IMR-90 (cell line): ENCODE results near the gene CEBPG. TPM values are rescaled to one million over a fixed set of nuclear protein-coding genes. Genes with fewer than 3 reads are reported as not detected.

ENCODE experiments used
- ATAC-seq: fragments of 200-7000 bp; cut with Tn5 transposase; 2 replicates; pipeline ENCODE4 v1.9.1; 2020; ENCODE audit warnings: low read depth, mild to moderate bottlenecking, moderate library complexity
- BruUV-seq: library from RNA; stranded (reverse); fragments of 400-500 nt; replicated peaks from 2 replicates; lab custom pipeline; 2021; lab: Mats Ljungman, UMichigan
- CTCF ChIA-PET: fragments of 300-600 bp; formaldehyde crosslinking; extraction: SDS; loops from one replicate; lab custom pipeline; 2021; ENCODE audit warnings: antibody characterized with exemption; lab: Yijun Ruan, JAX
- POLR2A ChIA-PET: fragments of 300-600 bp; sonication (Branson Sonifier 250); formaldehyde crosslinking; loops from one replicate; lab custom pipeline; 2022; ENCODE audit warnings: antibody characterized with exemption; ENCODE audit not compliant: unreplicated experiment; lab: Charles Lee
- DNase-seq: peaks from one replicate; pipeline ENCODE4 v3.0.0; 2013
- H2AFZ ChIP-seq: replicated peaks from 2 replicates; pipeline ENCODE3; 2013; ENCODE audit warnings: low read length, mild to moderate bottlenecking; ENCODE audit not compliant: poor library complexity
- H2AK5ac ChIP-seq: 2 replicates; pipeline ENCODE4 v1.6.1; 2013; ENCODE audit warnings: low read depth, low read length, inconsistent platforms
- H2AK9ac ChIP-seq: replicated peaks from 2 replicates; pipeline ENCODE3; 2013; ENCODE audit warnings: mild to moderate bottlenecking, low read depth, low read length, moderate library complexity; ENCODE audit not compliant: poor library complexity
- H2BK120ac ChIP-seq: 2 replicates; pipeline ENCODE4 v1.6.1; 2013; ENCODE audit warnings: low read depth, low read length, inconsistent platforms
- H2BK15ac ChIP-seq: 3 replicates; pipeline ENCODE4 v1.6.1; 2013; ENCODE audit warnings: low read depth, low read length, inconsistent platforms
- H2BK20ac ChIP-seq: 2 replicates; pipeline ENCODE4 v1.6.1; 2013; ENCODE audit warnings: low read depth, mild to moderate bottlenecking, inconsistent platforms, low read length, moderate library complexity
- H2BK5ac ChIP-seq: 2 replicates; pipeline ENCODE4 v1.6.1; 2013; ENCODE audit warnings: mild to moderate bottlenecking, low read depth, low read length, inconsistent platforms; ENCODE audit not compliant: poor library complexity, severe bottlenecking
- H3K14ac ChIP-seq: replicated peaks from 2 replicates; pipeline ENCODE4 v1.6.1; 2013; ENCODE audit warnings: low read depth, low read length, inconsistent platforms
- H3K18ac ChIP-seq: 2 replicates; pipeline ENCODE4 v1.6.1; 2013; ENCODE audit warnings: low read depth, low read length, control low read depth
- H3K23ac ChIP-seq: 2 replicates; pipeline ENCODE4 v1.6.1; 2013; ENCODE audit warnings: low read depth, low read length, inconsistent platforms
- H3K27ac ChIP-seq: 2 replicates; pipeline ENCODE4 v1.5.1; 2013; ENCODE audit warnings: mild to moderate bottlenecking, control low read depth, low read length; ENCODE audit not compliant: insufficient read depth
- H3K27me3 ChIP-seq: 2 replicates; pipeline ENCODE4 v1.6.1; 2013; ENCODE audit warnings: low read length; ENCODE audit not compliant: control insufficient read depth, insufficient read depth
- H3K36me3 ChIP-seq: 2 replicates; pipeline ENCODE4 v1.6.1; 2013; ENCODE audit warnings: low read length, mixed read lengths; ENCODE audit not compliant: control insufficient read depth, insufficient read depth
- H3K4ac ChIP-seq: 2 replicates; pipeline ENCODE4 v1.6.1; 2013; ENCODE audit warnings: low read depth, low read length, inconsistent platforms
- H3K4me1 ChIP-seq: 2 replicates; pipeline ENCODE4 v1.6.1; 2013; ENCODE audit warnings: low read length, mixed read lengths; ENCODE audit not compliant: control insufficient read depth, insufficient read depth
- H3K4me2 ChIP-seq: 2 replicates; pipeline ENCODE4 v1.6.1; 2013; ENCODE audit warnings: low read depth, mild to moderate bottlenecking, control low read depth, low read length, moderate library complexity
- H3K4me3 ChIP-seq: 2 replicates; pipeline ENCODE4 v1.5.1; 2013; ENCODE audit warnings: low read depth, mild to moderate bottlenecking, control low read depth, low read length, moderate library complexity; ENCODE audit not compliant: insufficient read depth
- H3K56ac ChIP-seq: 2 replicates; pipeline ENCODE4 v1.6.1; 2013; ENCODE audit warnings: low read length, inconsistent platforms; ENCODE audit not compliant: insufficient read depth; ENCODE audit errors: extremely low read depth
- H3K79me1 ChIP-seq, 2 experiments: 2 replicates each; pipeline ENCODE4 v1.6.1; 2013; ENCODE audit warnings: low read length in 2 of 2, inconsistent platforms in 1 of 2, low read depth in 1 of 2
- H3K9ac ChIP-seq: 2 replicates; pipeline ENCODE4 v1.6.1; 2013; ENCODE audit warnings: low read depth, low read length, control low read depth
- H3K9me1 ChIP-seq: 2 replicates; pipeline ENCODE4 v1.6.1; 2013; ENCODE audit warnings: low read length, inconsistent platforms; ENCODE audit not compliant: insufficient read depth
- H3K9me3 ChIP-seq: 2 replicates; pipeline ENCODE4 v1.6.1; 2013; ENCODE audit warnings: low read length; ENCODE audit not compliant: control insufficient read depth, insufficient read depth
- H4K20me1 ChIP-seq: 2 replicates; pipeline ENCODE4 v1.6.1; 2013; ENCODE audit warnings: low read length, inconsistent platforms; ENCODE audit not compliant: insufficient read depth
- H4K5ac ChIP-seq: 2 replicates; pipeline ENCODE4 v1.6.1; 2013; ENCODE audit warnings: mild to moderate bottlenecking, low read depth, low read length, control low read depth
- H4K8ac ChIP-seq, 2 experiments: 2 replicates each; pipeline ENCODE4 v1.6.1; 2013; ENCODE audit warnings: low read depth in 2 of 2, low read length in 2 of 2, control low read depth in 1 of 2, inconsistent platforms in 1 of 2
- H4K91ac ChIP-seq: 2 replicates; pipeline ENCODE4 v1.6.1; 2013; ENCODE audit warnings: low read depth, low read length, inconsistent platforms; ENCODE audit not compliant: insufficient read depth
- BHLHE40 ChIP-seq: fragments of 150-350 bp; IDR thresholded peaks from 2 replicates; pipeline ENCODE4 v1.6.1; 2016; ENCODE audit warnings: mild to moderate bottlenecking, low read depth, low read length
- CEBPB ChIP-seq: IDR thresholded peaks from 2 replicates; pipeline ENCODE4 v1.6.1; 2012; ENCODE audit warnings: low read depth, low read length, improper control_type of control experiment
- CHD1 ChIP-seq: IDR thresholded peaks from 2 replicates; pipeline ENCODE4 v1.6.1; 2012; ENCODE audit warnings: low read depth, low read length, improper control_type of control experiment
- FOS ChIP-seq: fragments of 150-350 bp; IDR thresholded peaks from 2 replicates; pipeline ENCODE4 v1.6.1; 2016; ENCODE audit warnings: low read depth, low read length
- MAFK ChIP-seq: IDR thresholded peaks from 2 replicates; pipeline ENCODE4 v1.6.1; 2012; ENCODE audit warnings: low read depth, low read length, improper control_type of control experiment
- MAZ ChIP-seq: IDR thresholded peaks from 2 replicates; pipeline ENCODE4 v1.6.1; 2012; ENCODE audit warnings: low read depth, mild to moderate bottlenecking, low read length, improper control_type of control experiment, moderate library complexity, borderline replicate concordance
- MXI1 ChIP-seq: IDR thresholded peaks from 2 replicates; pipeline ENCODE4 v1.6.1; 2012; ENCODE audit warnings: low read depth, mild to moderate bottlenecking, low read length, moderate library complexity, borderline replicate concordance
- NFE2L2 ChIP-seq: fragments of 150-350 bp; IDR thresholded peaks from 2 replicates; pipeline ENCODE4 v1.6.1; 2016; ENCODE audit warnings: low read depth, mild to moderate bottlenecking, low read length
- POLR2A ChIP-seq: IDR thresholded peaks from 2 replicates; pipeline ENCODE4 v1.6.1; 2012; ENCODE audit warnings: mild to moderate bottlenecking, low read depth, low read length
- RCOR1 ChIP-seq: IDR thresholded peaks from 2 replicates; pipeline ENCODE4 v1.6.1; 2012; ENCODE audit warnings: mild to moderate bottlenecking, low read length, improper control_type of control experiment; ENCODE audit not compliant: insufficient replicate concordance
- SMC3 ChIP-seq: fragments of 150-350 bp; IDR thresholded peaks from 2 replicates; pipeline ENCODE4 v1.6.1; 2016; ENCODE audit warnings: low read depth, mild to moderate bottlenecking, antibody characterized with exemption, low read length, moderate library complexity
- USF2 ChIP-seq: fragments of 150-350 bp; IDR thresholded peaks from 2 replicates; pipeline ENCODE4 v1.6.1; 2017; ENCODE audit warnings: mild to moderate bottlenecking, antibody characterized with exemption, low read length, low read depth
- WGBS, 2 experiments: methylation state at CpG; one replicate each; pipeline versions ENCODE4 v1.1.5 to v1.1.7; 2013; ENCODE audit warnings: missing lambda C conversion rate in 2 of 2; ENCODE audit not compliant: insufficient read length in 1 of 2; ENCODE audit errors: extremely low coverage in 2 of 2; 5-methylcytosine and 5-hydroxymethylcytosine counted together
- dilution Hi-C: fragments of 300-500 bp; cut with HindIII; formaldehyde crosslinking; loops from one replicate; pipeline ENCODE4 v1.14.3; 2018; ENCODE audit warnings: low sequenced_read_pairs; ENCODE audit not compliant: unreplicated experiment
- in situ Hi-C: fragments of 300-500 bp; cut with MboI; formaldehyde crosslinking; loops from 3 replicates; pipeline ENCODE4 v1.14.3; 2019; ENCODE audit warnings: low sequenced_read_pairs, inconsistent platforms, mixed read lengths
- intact Hi-C: fragments of 100-400 bp; cut with micrococcal nuclease; formaldehyde crosslinking; loops from 2 replicates; pipeline ENCODE4 v1.10.0; 2022
- polyA plus RNA-seq, 3 experiments: library from polyadenylated mRNA; depleted of rRNA; stranded (reverse); fragments of >200 nt; gene quantifications; 2 replicates each; pipeline ENCODE4 v1.2.3, GENCODE V29; 2012; ENCODE audit warnings: low replicate concordance in 1 of 3
- total RNA-seq: library from RNA; depleted of rRNA; stranded (reverse); fragments of >200 nt; gene quantifications from 2 replicates; pipeline ENCODE4 v1.2.3, GENCODE V29; 2012
- TF ChIP-seq, protein P1 (sequence below): conservative IDR thresholded peaks from 2 replicates; pipeline ENCODE4 v1.5.1; 2012; ENCODE audit warnings: mild to moderate bottlenecking, low read depth, low read length, improper control_type of control experiment

Gene CEBPG
- total and polyA plus RNA-seq, 2 of the 4 experiments (the other 2 are of a cell fraction): 9.2 to 14.3 TPM

DNA sequence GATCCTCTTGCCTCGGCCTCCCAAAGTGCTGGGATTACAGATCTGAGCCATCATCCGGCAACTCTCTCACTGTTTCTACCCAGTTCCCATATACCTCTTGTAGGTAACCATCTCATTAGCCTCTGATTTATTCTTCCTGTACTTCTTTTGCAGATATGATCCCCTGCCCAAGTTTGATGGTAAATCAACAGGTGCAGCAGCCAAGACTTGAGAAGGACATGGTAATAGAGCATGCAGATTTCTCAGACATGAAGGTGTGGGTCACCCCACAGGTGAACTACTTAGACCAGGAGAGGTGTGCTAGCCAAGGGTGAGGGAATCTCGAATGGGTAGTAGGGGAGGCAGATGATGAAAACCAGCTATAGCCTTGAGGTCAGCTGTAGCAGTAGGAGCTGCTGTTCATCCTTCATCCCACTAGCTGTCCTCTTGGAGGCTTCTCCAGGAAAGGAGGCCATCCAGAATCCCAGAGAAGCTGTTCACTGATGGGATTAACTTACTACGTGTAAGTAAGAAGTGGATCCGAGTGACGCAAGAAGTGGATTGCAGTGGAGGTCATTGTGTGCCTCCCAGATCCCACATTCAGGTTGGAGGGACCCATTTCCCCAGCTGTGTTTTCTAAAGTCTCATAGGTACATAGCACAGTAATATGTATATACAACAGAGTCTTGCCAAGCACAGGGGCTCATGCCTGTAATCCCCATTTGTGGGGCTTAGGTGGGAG, 10.8 kb upstream of the CEBPG start:
- no TSS peak for BruUV-seq
- Histone ChIP-seq H2AK9ac (no peak overlapping the region), H2AK5ac (no peak overlapping the region), H3K4me2 (no peak overlapping the region), H3K9ac (no peak overlapping the region), H3K36me3 (no peaks in the 10 kb centered on the region), H3K56ac (no peak overlapping the region), H3K14ac (no peak overlapping the region), H4K8ac (no peak overlapping the region), H3K9me3 (no peaks in the 10 kb centered on the region), H3K4me3 (no peak overlapping the region), H4K5ac (no peak overlapping the region), H3K27ac (no peak overlapping the region), H3K4ac (no peak overlapping the region), H3K4me1 (no peaks in the 10 kb centered on the region), H2BK5ac (no peak overlapping the region), H3K27me3 (peaks cover 46% of the 10 kb centered on the region), H2BK120ac (no peak overlapping the region), H2BK20ac (no peak overlapping the region), H3K23ac (no peak overlapping the region), H4K20me1 (no peaks in the 10 kb centered on the region), H4K91ac (no peak overlapping the region), H2AFZ (no peak overlapping the region), H3K9me1 (no peaks in the 10 kb centered on the region), H2BK15ac (no peak overlapping the region), H3K18ac (no peak overlapping the region), H3K79me1 (no peaks in the 10 kb centered on the region)
- no CpG with 5 or more reads among the region's 6 CpGs for WGBS, 2 experiments
- TF ChIP-seq RCOR1 (no peak), NFE2L2 (no peak), MXI1 (no peak), BHLHE40 (no peak), CEBPB (no peak), FOS (no peak), MAZ (no peak), MAFK (no peak), POLR2A (no peak), CHD1 (no peak), USF2 (no peak), SMC3 (no peak)
- TF ChIP-seq, protein P1, sequence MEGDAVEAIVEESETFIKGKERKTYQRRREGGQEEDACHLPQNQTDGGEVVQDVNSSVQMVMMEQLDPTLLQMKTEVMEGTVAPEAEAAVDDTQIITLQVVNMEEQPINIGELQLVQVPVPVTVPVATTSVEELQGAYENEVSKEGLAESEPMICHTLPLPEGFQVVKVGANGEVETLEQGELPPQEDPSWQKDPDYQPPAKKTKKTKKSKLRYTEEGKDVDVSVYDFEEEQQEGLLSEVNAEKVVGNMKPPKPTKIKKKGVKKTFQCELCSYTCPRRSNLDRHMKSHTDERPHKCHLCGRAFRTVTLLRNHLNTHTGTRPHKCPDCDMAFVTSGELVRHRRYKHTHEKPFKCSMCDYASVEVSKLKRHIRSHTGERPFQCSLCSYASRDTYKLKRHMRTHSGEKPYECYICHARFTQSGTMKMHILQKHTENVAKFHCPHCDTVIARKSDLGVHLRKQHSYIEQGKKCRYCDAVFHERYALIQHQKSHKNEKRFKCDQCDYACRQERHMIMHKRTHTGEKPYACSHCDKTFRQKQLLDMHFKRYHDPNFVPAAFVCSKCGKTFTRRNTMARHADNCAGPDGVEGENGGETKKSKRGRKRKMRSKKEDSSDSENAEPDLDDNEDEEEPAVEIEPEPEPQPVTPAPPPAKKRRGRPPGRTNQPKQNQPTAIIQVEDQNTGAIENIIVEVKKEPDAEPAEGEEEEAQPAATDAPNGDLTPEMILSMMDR: no peak
- intact Hi-C loops: no loop called here
- DNase-seq (no peak), ATAC-seq (no peak)
- CTCF ChIA-PET: no interaction called here
- POLR2A ChIA-PET: no interaction called here
- in situ Hi-C loops: no loop called here
- dilution Hi-C loops: no loop called here
